ENCODE results near the gene WWC1.

WWC1 gene

DNA sequence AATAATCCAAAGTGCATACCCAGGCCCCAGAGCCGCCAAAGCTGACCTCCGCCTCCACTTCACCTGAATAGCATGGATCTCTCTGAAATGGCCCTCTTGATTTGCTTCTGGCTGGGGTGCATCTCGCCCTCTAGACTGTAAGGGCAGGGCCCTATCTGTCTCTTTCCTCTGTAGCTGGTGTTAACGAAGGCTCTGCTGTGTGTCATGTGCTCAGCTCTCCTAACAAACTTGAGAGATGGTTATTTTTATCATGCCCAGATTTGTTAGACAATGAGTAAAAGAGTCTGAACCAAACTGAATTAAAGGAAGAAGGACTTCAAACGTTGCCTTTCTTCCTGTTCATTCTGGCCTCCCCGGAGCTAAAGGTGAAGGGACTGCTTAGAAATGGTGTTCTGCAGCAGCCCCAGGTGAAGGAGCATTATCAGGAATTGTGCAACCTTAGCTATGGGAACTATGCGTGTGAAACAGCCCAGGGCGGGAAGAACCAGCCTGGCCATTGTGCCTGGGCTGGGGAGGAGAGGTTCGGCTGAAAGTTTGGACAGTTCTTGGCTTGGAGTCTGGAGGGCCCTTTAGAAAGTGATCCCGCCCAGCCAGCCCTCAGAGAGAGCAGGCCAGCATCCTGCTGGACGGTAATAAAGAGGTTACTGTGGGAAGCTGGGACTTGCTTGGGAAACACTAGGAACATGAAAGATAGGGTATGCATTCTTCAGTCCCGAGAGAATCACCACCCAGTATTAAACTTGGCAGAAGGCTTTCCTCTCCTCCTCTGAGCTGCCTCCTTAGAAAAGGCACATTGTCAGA lies 73.5 kb downstream of the WWC1 start:
- no peak overlapping the region for H3K9ac ChIP-seq (ENCODE audit: low read depth, low read length)
- H3K9me3 ChIP-seq (ENCODE audit: control insufficient read depth, insufficient read depth, low read length): no peaks in the 10 kb centered on the region
- H3K36me3 ChIP-seq (ENCODE audit: insufficient read depth, low read length): no peaks in the 10 kb centered on the region
- H3K4me1 ChIP-seq (ENCODE audit: insufficient read depth, low read length): peaks cover 24% of the 10 kb centered on the region

DNA sequence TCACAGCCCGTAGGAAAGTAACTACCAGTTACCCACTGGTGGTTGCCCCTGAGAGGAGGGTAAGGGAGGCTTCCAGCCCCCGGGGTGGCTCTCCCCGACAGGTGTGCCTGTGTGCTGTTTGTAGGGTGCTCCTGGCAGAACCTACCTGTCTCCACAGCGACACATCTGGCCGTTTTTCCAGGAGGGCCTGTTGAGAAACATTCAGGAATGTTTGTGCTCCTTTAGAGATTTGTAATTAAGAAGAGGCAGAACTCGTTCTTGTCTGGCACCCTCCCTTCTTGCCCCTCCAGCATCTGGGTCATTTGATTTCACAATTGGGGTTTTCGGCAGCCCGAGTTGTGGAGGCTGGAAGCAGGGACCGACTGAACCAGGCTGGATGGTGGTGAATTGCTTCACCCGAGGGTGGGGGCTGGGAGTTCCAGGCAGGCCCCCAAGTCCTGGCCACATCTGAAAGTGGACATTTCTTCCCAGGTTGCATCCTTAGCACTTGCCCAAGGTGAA lies 74.2 kb downstream of the WWC1 start:
- H3K9me3 ChIP-seq (ENCODE audit: control insufficient read depth, insufficient read depth, low read length): no peaks in the 10 kb centered on the region
- H3K4me1 ChIP-seq (ENCODE audit: insufficient read depth, low read length): peaks cover 24% of the 10 kb centered on the region
- no peak overlapping the region for H3K9ac ChIP-seq (ENCODE audit: low read depth, low read length)
- H3K36me3 ChIP-seq (ENCODE audit: insufficient read depth, low read length): no peaks in the 10 kb centered on the region

DNA sequence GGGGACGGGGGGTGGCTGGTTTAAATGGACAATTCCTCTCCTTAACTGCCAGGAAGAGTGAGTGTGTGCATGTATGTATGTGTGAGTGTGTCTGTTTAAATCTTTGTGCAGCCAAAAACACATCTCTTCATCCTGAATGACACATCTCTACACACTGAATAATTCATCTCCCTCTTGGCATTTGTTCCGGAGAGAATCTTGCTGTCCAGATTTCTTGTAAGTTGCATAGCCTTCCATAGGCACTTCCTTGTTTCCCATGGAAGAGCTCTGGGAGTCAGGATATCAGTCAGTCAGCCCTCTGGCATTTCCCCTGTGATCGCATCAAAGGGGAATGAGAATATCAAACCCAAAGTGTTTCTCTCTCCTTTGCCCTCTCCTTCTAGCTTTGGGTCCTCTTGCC lies 74.7 kb downstream of the WWC1 start:
- Histone ChIP-seq H3K36me3 (ENCODE audit: insufficient read depth, low read length) (no peaks in the 10 kb centered on the region), H3K9ac (ENCODE audit: low read depth, low read length) (no peak overlapping the region), H3K4me1 (ENCODE audit: insufficient read depth, low read length) (peaks cover 24% of the 10 kb centered on the region), H3K9me3 (ENCODE audit: control insufficient read depth, insufficient read depth, low read length) (no peaks in the 10 kb centered on the region)

DNA sequence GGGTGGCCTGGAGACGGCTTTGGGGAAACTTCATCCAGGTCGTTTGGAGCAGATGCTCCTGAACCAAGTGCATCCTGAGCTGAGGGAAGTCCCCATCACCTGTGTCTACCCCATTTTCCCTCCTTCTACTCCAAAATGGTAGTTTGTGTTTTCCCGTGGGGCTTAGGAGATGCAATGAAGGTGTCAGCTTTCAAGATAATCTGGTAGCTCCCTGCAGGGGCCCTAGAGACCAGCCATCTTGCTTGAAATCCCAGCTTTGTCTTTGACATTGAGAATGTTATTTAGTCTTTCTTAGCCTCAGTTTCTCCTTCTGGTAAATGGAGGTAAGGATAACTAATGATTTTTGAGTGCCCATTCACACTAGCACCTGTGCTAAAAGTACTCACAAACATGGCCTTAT lies 77.4 kb downstream of the WWC1 start:
- Histone ChIP-seq H3K36me3 (ENCODE audit: insufficient read depth, low read length) (no peaks in the 10 kb centered on the region), H3K9ac (ENCODE audit: low read depth, low read length) (no peak overlapping the region), H3K4me1 (ENCODE audit: insufficient read depth, low read length) (peaks cover 24% of the 10 kb centered on the region), H3K9me3 (ENCODE audit: control insufficient read depth, insufficient read depth, low read length) (no peaks in the 10 kb centered on the region)

DNA sequence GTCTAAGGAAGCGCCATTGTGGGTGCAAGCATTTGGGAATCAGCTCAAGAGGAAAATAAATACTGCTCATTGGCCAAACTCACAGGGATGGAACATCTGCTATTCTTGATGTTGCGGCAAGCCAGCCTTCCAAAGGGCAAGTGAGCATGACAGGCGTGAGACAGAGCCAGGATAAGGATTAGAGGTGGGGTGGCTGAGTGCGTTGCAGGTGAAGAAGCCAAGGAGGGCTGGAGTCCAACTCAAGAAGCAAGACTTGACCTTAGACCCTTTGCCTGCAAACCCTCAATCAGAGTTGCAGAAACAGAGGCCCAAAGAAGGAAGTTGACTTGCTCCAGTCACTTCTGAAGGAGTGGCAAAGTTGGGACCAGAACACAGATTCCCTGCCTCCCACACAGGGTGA lies 79.4 kb downstream of the WWC1 start:
- H3K36me3 ChIP-seq (ENCODE audit: insufficient read depth, low read length): no peaks in the 10 kb centered on the region

DNA sequence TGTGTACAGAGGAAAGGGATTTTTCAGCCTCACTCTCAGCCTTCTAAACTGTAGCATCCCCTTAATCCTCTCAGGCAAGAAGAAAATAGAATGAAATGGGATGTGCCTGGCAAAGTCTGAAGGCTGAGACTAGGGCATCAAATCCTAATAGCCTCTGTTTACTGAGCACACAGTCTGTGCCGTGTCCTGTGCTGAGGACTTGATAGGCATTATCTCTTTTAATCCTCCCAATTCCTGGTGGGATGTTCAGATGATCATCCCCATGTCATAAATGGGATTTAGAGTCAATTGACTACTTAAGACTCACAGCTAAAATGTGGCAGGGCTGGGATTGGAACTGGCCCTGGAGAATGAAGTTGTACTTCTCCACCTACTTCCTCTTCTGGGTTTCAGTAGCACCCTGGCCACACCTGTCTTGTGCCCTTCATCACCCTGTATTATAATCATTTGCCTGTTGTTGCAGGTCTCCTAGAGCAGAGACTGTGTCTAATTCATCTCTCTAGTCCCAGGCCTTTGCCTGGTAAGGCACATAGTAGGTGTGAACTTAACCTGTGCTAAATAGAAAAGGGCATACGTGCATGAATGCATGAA lies 81.0 kb downstream of the WWC1 start:
- no peaks in the 10 kb centered on the region for H3K4me1 ChIP-seq (ENCODE audit: insufficient read depth, low read length)
- no peaks in the 10 kb centered on the region for H3K9me3 ChIP-seq (ENCODE audit: control insufficient read depth, insufficient read depth, low read length)
- H3K9ac ChIP-seq (ENCODE audit: low read depth, low read length): no peak overlapping the region
- no peaks in the 10 kb centered on the region for H3K36me3 ChIP-seq (ENCODE audit: insufficient read depth, low read length)

More for the DNA sequence above, 79.4 kb downstream of the WWC1 start:
- Histone ChIP-seq H3K9me3 (ENCODE audit: control insufficient read depth, insufficient read depth, low read length) (no peaks in the 10 kb centered on the region), H3K4me1 (ENCODE audit: insufficient read depth, low read length) (peaks cover 8% of the 10 kb centered on the region), H3K9ac (ENCODE audit: low read depth, low read length) (no peak overlapping the region)

DNA sequence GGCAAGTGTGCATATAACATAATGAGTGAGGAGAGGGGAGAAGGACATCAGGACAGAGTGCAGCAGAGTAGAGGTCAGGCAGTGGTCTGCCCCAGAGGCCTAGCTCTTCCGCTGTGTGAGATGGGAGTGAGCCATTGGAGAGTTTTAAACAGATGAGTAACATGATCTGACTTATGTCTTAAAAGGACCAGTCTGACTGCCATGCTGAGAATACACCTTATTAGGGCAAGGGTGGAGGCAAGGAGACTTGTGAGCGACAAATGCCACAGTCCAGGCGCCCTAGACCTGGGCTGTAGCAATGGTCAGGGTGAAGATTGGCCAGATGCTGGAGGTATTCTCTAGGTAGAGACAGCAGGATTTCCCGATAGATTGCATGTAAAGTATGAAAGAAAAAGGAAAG lies 83.1 kb downstream of the WWC1 start:
- no peak overlapping the region for H3K9ac ChIP-seq (ENCODE audit: low read depth, low read length)
- no peaks in the 10 kb centered on the region for H3K4me1 ChIP-seq (ENCODE audit: insufficient read depth, low read length)
- H3K9me3 ChIP-seq (ENCODE audit: control insufficient read depth, insufficient read depth, low read length): no peaks in the 10 kb centered on the region
- H3K36me3 ChIP-seq (ENCODE audit: insufficient read depth, low read length): no peaks in the 10 kb centered on the region

DNA sequence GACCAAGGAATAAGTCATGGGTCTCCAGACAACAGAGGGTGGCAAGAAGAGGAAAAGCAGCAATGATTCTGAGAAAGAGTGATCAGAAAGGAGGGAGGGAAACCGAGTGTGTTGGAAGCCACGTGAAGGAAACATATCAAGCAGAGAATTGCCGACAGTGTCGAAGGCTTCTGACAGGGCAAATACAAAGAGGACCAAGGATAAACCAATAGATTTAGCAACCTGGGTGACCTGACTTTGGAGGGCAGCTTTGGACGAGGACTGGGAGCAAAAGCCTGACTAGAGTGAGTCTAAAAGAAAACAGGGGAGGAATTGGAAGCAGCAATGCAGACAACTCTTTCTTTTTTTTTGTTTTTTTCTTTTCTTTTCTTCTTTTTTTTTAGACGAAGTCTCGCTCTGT lies 83.8 kb downstream of the WWC1 start:
- H3K9ac ChIP-seq (ENCODE audit: low read depth, low read length): no peak overlapping the region
- no peaks in the 10 kb centered on the region for H3K9me3 ChIP-seq (ENCODE audit: control insufficient read depth, insufficient read depth, low read length)
- no peaks in the 10 kb centered on the region for H3K4me1 ChIP-seq (ENCODE audit: insufficient read depth, low read length)
- no peaks in the 10 kb centered on the region for H3K36me3 ChIP-seq (ENCODE audit: insufficient read depth, low read length)

DNA sequence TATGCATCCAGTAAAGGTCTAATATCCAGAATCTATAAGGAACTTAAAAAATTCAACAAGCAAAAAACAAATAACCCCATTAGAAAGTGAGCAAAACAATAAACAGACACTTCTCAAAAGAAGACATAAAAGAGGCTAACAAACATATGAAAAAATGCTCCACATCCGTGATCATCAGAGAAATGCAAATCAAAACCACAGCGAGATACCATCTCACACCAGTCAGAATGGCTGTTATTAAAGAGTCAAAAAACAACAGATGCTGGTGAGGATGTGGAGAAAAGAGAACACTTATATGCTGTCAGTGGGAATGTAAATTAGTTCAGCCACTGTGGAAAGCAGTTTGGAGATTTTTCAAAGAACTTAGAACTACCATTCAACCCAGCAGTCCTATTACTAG lies 86.1 kb downstream of the WWC1 start:
- no peaks in the 10 kb centered on the region for H3K9me3 ChIP-seq (ENCODE audit: control insufficient read depth, insufficient read depth, low read length)
- H3K9ac ChIP-seq (ENCODE audit: low read depth, low read length): no peak overlapping the region
- no peaks in the 10 kb centered on the region for H3K36me3 ChIP-seq (ENCODE audit: insufficient read depth, low read length)
- H3K4me1 ChIP-seq (ENCODE audit: insufficient read depth, low read length): no peaks in the 10 kb centered on the region

DNA sequence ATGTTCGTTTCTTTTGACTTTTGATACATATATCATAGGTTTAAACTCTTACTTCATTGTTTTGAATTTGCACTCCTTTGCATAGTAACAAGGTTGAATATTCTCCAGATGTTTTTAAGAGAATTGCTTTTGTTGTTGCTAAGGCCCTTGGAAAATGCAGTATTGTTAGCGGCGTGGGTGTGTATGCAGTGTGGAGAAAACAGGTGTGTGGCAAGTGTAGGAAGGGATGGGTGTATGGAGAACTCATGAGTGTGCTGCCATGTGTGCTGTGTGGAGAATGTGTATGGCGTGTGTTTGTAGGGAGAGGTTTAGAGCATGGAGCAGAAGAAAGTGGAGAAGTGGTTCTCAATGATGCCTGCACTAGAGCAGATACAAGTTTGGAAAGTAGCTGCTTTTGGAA lies 87.3 kb downstream of the WWC1 start:
- Histone ChIP-seq H3K36me3 (ENCODE audit: insufficient read depth, low read length) (no peaks in the 10 kb centered on the region), H3K9me3 (ENCODE audit: control insufficient read depth, insufficient read depth, low read length) (no peaks in the 10 kb centered on the region), H3K9ac (ENCODE audit: low read depth, low read length) (no peak overlapping the region), H3K4me1 (ENCODE audit: insufficient read depth, low read length) (no peaks in the 10 kb centered on the region)

DNA sequence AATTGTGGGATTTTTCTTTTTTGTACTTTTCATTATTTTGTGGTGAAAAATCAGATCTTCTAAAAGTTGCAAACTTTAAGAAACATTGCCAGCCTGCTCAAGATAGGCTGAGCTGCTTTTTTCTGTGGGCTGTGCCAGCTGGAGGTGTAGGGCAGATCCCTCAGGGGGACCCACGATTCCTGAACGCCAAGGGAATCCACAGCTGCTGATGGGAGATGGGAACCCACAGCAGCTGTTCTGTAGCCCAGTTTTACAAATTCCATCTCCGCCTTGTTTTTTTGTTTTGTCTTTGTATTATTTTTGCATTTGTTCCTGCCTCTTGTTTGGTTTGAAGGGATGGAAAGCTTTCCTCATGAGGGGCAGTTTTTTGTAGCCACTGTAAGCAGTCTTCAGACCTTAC lies 91.0 kb downstream of the WWC1 start:
- Histone ChIP-seq H3K4me1 (ENCODE audit: insufficient read depth, low read length) (no peaks in the 10 kb centered on the region), H3K36me3 (ENCODE audit: insufficient read depth, low read length) (no peaks in the 10 kb centered on the region), H3K9ac (ENCODE audit: low read depth, low read length) (no peak overlapping the region), H3K9me3 (ENCODE audit: control insufficient read depth, insufficient read depth, low read length) (no peaks in the 10 kb centered on the region)

DNA sequence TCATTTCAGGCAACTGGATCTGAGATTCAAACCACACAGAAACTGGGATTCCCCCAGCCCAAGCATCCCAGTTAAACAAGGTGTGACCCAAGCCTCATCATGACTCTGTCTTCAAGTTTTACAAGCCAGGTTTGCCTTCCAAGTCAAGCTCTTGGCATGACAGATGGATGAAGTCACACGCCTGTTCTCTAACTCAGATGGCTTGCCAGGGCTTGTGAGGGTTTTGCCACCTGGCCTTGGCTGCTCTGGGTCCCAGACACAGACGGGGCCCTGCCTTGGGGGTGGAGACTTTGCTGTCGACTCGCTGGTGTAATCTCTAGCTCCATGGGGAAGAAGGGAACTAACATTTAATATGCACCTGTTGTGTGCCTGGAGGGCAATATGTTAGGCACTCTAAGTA lies 99.0 kb downstream of the WWC1 start:
- H3K4me1 ChIP-seq (ENCODE audit: insufficient read depth, low read length): no peaks in the 10 kb centered on the region
- H3K36me3 ChIP-seq (ENCODE audit: insufficient read depth, low read length): no peaks in the 10 kb centered on the region
- no peak overlapping the region for H3K9ac ChIP-seq (ENCODE audit: low read depth, low read length)

DNA sequence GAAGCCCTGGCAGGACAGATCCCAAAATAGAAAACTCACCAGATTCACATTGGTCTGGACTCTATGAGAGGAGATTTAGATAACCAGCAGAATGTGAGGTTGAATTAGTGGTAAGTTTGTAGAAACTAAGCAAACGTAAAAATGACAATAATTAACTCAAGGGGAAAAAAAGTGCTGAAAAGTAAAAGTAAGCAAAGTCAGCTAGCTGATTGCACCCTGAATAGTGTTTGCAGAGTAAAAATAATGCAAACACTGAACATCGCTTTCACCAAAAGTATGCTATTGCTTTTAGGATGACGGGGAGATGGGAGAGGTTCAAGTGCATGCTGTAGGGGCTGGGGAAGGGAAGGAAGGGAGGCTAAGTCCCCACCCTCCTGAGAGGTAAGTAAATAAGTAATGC lies 102.3 kb downstream of the WWC1 start:
- H3K36me3 ChIP-seq (ENCODE audit: insufficient read depth, low read length): no peaks in the 10 kb centered on the region
- H3K4me1 ChIP-seq (ENCODE audit: insufficient read depth, low read length): no peaks in the 10 kb centered on the region
- H3K9me3 ChIP-seq (ENCODE audit: control insufficient read depth, insufficient read depth, low read length): no peaks in the 10 kb centered on the region
- H3K9ac ChIP-seq (ENCODE audit: low read depth, low read length): no peak overlapping the region

More for the DNA sequence above, 99.0 kb downstream of the WWC1 start:
- H3K9me3 ChIP-seq (ENCODE audit: control insufficient read depth, insufficient read depth, low read length): no peaks in the 10 kb centered on the region

DNA sequence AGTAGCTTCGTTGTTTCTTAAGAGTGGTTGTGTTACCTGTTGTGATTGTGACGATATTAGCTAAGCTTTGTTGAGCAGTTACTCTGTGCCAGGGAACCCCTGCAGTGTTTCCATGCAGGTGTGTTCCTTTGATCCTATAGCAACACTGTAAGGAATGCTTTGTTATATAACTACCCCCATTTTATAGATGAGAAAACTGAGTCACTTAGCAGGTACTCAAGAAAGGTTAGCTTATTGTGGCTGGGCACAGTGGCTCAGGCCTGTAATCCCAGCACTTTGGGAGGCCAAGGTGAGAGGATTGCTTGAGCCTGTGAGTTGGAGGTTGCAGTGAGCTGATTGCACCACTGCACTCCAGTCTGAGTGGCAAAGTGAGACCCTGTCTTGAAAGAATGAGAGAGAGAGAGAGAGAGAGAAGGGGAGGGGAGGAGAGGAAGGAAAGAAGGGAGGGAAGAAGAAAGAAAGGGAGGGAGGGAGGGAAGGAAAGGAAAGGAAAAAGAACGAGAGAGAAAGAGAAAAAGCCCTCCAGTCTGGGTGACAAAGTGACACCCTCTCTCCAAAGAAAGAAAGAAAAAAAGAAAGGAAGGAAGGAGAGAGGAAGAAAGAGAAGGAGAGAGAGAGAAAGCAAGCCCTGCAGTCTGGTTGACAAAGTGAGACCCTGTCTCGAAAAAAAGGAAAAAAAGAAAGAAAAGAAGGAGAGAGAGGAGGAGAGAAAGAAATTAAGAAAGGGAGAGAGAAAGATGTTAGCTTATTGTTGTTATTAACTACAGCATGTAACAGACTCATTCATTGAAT lies 109.2 kb downstream of the WWC1 start:
- peaks cover 4% of the 10 kb centered on the region; the same call in 1 of the 2 replicates for H3K4me1 ChIP-seq (ENCODE audit: insufficient read depth, low read length)
- H3K36me3 ChIP-seq (ENCODE audit: insufficient read depth, low read length): no peaks in the 10 kb centered on the region
- H3K9ac ChIP-seq (ENCODE audit: low read depth, low read length): no peak overlapping the region
- no peaks in the 10 kb centered on the region for H3K9me3 ChIP-seq (ENCODE audit: control insufficient read depth, insufficient read depth, low read length)
